AG04449 (cell line): ENCODE data around the gene LAMA2.

Experiments
- CTCF ChIA-PET: fragments of 350-600 bp; formaldehyde crosslinking; extraction: SDS; loops from one replicate; lab custom pipeline; 2021; ENCODE audit warnings: antibody characterized with exemption; lab: Yijun Ruan, JAX
- POLR2A ChIA-PET: fragments of 400-600, 350-600 bp; formaldehyde crosslinking; extraction: SDS; loops from one replicate; lab custom pipeline; 2020; ENCODE audit warnings: antibody characterized with exemption, inconsistent platforms; lab: Yijun Ruan, JAX
- DNase-seq: peaks from one replicate; pipeline ENCODE4 v3.0.0-alpha.2; 2010; ENCODE audit warnings: low read depth, low spot score
- H3K4me3 ChIP-seq: 2 replicates; pipeline ENCODE4 v1.5.1; 2011; ENCODE audit warnings: low read depth, mild to moderate bottlenecking, control low read depth, low read length
- CTCF ChIP-seq: IDR thresholded peaks from one replicate; pipeline ENCODE4 v1.5.1; 2011; ENCODE audit warnings: mild to moderate bottlenecking, moderate library complexity, low read length, control low read depth, inconsistent platforms; ENCODE audit not compliant: insufficient read depth; ENCODE audit errors: missing control alignments

The LAMA2 gene

GRCh38 chr6:129089357-129089756, 206.4 kb downstream of the LAMA2 start:
- POLR2A ChIA-PET = no interaction called here
- no peak for DNase-seq
- TF ChIP-seq CTCF = no peak
- H3K4me3 ChIP-seq = no peak overlapping the region
- CTCF ChIA-PET = no interaction called here

GRCh38 chr6:129094147-129094546, 211.2 kb downstream of the LAMA2 start:
- no peak for DNase-seq
- no peak overlapping the region for H3K4me3 ChIP-seq
- POLR2A ChIA-PET = interaction anchor here (0.6 kb wide), 1 partner anchor 280 kb away, joined by 3 read pairs; no protein-coding TSS in a partner anchor
- no peak for TF ChIP-seq CTCF
- CTCF ChIA-PET = no interaction called here

GRCh38 chr6:129096651-129097290, 213.8 kb downstream of the LAMA2 start:
- POLR2A ChIA-PET = no interaction called here
- no peak for TF ChIP-seq CTCF
- DNase-seq = no peak
- H3K4me3 ChIP-seq = no peak overlapping the region
- CTCF ChIA-PET = no interaction called here

DNA sequence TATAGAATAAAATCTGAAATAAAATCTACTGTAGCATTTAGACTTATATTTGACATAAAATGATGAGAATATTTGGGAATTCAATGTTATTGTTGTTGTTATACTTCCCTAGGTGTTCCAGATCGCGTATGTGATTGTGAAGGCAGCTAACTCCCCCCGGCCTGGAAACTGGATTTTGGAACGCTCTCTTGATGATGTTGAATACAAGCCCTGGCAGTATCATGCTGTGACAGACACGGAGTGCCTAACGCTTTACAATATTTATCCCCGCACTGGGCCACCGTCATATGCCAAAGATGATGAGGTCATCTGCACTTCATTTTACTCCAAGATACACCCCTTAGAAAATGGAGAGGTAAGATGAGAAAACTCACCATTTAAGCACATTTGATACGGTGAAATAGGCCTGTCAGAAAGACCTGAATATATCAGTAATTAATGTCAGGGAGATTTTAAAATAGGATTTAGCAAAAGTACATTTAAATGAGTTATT, 215.2 kb downstream of the LAMA2 start:
- no peak overlapping the region for H3K4me3 ChIP-seq
- POLR2A ChIA-PET = no interaction called here
- TF ChIP-seq CTCF = no peak
- no peak for DNase-seq
- CTCF ChIA-PET = no interaction called here

DNA sequence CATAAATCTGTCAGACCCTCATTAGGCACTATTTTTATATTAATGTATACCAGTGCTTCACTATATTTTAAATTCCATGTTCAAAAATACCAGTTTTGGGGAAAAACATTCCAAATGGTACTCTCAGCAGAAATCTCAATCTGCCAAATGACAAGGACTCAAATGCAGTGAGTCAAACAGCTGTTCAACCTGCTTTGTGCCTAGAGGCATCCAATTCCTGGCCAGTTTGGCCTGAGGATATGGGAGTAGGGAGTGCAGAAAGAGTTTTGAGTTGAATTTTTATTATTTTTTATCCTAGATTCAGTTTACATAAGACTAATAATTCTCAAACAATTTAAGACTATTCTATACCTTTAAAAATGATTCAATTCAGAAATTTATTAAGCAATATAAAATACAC, 216.8 kb downstream of the LAMA2 start:
- POLR2A ChIA-PET = no interaction called here
- no peak overlapping the region for H3K4me3 ChIP-seq
- no peak for DNase-seq
- no peak for TF ChIP-seq CTCF
- CTCF ChIA-PET = no interaction called here

DNA sequence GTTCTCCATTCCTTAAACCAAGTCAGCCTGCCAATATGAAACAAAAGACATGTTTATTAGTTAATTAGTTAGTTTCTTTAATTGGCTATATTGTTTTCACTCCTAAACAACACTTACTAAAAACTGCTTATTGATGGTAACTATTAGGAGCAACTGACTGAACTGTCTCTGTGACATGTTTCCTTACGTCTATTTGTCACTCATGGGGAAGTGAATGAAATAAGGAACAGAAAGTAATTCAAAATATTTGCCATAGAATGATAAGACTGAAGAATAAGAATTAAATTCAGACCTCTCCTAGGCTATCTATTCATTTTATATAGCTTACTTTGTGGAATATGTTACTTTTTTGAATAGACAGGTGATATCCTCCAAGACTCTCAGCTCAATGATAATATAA, 217.2 kb downstream of the LAMA2 start:
- ChIA-PET CTCF (no interaction called here), POLR2A (no interaction called here)
- no peak overlapping the region for H3K4me3 ChIP-seq
- DNase-seq = no peak
- TF ChIP-seq CTCF = no peak
